Neural progenitor cell (in vitro differentiated cells): Measurements from ENCODE around the gene IQSEC2.

Source experiments
- EZH2 ChIP-seq: fragments of 200-600 bp; sonication (generic); IDR thresholded peaks from 2 replicates; pipeline ENCODE4 v1.6.1; 2017; ENCODE audit warnings: antibody characterized with exemption, mild to moderate bottlenecking, moderate library complexity
- EZH2phosphoT487 ChIP-seq: fragments of 200-600 bp; sonication (generic); IDR thresholded peaks from 2 replicates; pipeline ENCODE4 v1.6.1; 2017; ENCODE audit warnings: antibody characterized with exemption
- TF ChIP-seq, protein P1 (sequence below): fragments of 200-600 bp; sonication (generic); IDR thresholded peaks from 2 replicates; pipeline ENCODE4 v1.5.1; 2017; ENCODE audit warnings: antibody characterized with exemption, mild to moderate bottlenecking

DNA sequence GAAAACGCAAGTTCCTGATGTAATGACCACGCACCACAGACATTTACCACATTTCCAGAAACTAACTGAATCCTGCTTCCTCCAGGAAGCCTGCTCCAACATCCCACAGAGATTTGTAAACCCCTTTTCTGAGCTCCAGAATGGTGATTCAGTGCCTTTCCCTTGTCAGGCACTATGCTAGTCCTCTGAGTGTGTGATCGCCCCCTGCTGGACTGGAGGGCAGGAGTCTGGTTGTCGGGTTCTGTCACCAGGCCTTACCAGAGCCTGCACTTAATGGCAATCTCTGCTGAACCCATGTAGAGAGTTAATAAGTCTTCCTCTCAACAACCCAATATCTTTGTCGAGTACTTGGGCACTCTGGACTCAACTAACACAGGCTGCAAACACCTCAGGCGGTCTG is 41.9 kb downstream of the IQSEC2 start:
- TF ChIP-seq, protein P1, sequence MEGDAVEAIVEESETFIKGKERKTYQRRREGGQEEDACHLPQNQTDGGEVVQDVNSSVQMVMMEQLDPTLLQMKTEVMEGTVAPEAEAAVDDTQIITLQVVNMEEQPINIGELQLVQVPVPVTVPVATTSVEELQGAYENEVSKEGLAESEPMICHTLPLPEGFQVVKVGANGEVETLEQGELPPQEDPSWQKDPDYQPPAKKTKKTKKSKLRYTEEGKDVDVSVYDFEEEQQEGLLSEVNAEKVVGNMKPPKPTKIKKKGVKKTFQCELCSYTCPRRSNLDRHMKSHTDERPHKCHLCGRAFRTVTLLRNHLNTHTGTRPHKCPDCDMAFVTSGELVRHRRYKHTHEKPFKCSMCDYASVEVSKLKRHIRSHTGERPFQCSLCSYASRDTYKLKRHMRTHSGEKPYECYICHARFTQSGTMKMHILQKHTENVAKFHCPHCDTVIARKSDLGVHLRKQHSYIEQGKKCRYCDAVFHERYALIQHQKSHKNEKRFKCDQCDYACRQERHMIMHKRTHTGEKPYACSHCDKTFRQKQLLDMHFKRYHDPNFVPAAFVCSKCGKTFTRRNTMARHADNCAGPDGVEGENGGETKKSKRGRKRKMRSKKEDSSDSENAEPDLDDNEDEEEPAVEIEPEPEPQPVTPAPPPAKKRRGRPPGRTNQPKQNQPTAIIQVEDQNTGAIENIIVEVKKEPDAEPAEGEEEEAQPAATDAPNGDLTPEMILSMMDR, result peak; percentile 8
- TF ChIP-seq EZH2 (no peak), EZH2phosphoT487 (no peak)
